GM12864 (cell line): ENCODE data around the gene LPIN1.

Experiments used
- DNase-seq: peaks from one replicate; pipeline ENCODE4 v3.0.0-alpha.2; 2011; ENCODE audit warnings: low read depth
- H3K4me3 ChIP-seq: 2 replicates; pipeline ENCODE4 v1.5.1; 2011; ENCODE audit warnings: mild to moderate bottlenecking, low read depth, low read length, control low read depth
- TF ChIP-seq, protein P1 (sequence below): IDR thresholded peaks from 2 replicates; pipeline ENCODE4 v1.5.1; 2011; ENCODE audit warnings: low read depth, mild to moderate bottlenecking, moderate library complexity, low read length, control low read depth, inconsistent platforms; ENCODE audit errors: missing control alignments

LPIN1 gene

GRCh38 chr2:11764920-11765319 is 18.5 kb downstream of the LPIN1 start:
- TF ChIP-seq, protein P1, sequence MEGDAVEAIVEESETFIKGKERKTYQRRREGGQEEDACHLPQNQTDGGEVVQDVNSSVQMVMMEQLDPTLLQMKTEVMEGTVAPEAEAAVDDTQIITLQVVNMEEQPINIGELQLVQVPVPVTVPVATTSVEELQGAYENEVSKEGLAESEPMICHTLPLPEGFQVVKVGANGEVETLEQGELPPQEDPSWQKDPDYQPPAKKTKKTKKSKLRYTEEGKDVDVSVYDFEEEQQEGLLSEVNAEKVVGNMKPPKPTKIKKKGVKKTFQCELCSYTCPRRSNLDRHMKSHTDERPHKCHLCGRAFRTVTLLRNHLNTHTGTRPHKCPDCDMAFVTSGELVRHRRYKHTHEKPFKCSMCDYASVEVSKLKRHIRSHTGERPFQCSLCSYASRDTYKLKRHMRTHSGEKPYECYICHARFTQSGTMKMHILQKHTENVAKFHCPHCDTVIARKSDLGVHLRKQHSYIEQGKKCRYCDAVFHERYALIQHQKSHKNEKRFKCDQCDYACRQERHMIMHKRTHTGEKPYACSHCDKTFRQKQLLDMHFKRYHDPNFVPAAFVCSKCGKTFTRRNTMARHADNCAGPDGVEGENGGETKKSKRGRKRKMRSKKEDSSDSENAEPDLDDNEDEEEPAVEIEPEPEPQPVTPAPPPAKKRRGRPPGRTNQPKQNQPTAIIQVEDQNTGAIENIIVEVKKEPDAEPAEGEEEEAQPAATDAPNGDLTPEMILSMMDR = no peak
- H3K4me3 ChIP-seq = no peak overlapping the region
- no peak for DNase-seq

GRCh38 chr2:11765501-11765900 is 19.1 kb downstream of the LPIN1 start:
- TF ChIP-seq, protein P1 = no peak
- DNase-seq = no peak
- H3K4me3 ChIP-seq = no peak overlapping the region

- TF ChIP-seq, protein P1 = no peak
- H3K4me3 ChIP-seq = no peak overlapping the region
Measured at GRCh38 chr2:11766016-11766415, 19.6 kb downstream of the LPIN1 start.

GRCh38 chr2:11767779-11768178 is 21.3 kb downstream of the LPIN1 start:
- no peak overlapping the region for H3K4me3 ChIP-seq
- TF ChIP-seq, protein P1 = no peak
- DNase-seq = no peak

More at GRCh38 chr2:11766016-11766415, 19.6 kb downstream of the LPIN1 start:
- no peak for DNase-seq

GRCh38 chr2:11768946-11769345 is 22.5 kb downstream of the LPIN1 start:
- DNase-seq = no peak
- H3K4me3 ChIP-seq = no peak overlapping the region
- TF ChIP-seq, protein P1 = no peak

DNA sequence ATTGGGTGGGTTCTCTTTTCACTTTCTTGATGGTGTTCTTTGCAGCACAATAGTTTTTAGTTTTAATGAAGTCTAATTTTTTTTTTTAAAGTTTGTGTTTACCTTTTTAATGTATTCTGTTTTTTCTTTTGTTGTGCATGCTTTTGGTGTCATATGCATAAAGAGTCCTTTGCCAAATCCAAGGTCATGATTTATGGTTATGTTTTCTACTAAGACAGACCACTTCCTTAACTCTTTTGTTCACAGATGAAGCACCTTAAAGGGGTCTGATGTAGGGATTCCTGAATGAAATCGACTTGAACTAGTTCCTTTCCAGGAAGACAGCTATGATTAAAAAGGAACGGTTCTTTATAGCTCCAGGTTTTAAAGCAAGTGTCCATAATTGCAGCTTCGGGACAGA is 23.1 kb downstream of the LPIN1 start:
- no peak overlapping the region for H3K4me3 ChIP-seq
- TF ChIP-seq, protein P1 = no peak
- no peak for DNase-seq

DNA sequence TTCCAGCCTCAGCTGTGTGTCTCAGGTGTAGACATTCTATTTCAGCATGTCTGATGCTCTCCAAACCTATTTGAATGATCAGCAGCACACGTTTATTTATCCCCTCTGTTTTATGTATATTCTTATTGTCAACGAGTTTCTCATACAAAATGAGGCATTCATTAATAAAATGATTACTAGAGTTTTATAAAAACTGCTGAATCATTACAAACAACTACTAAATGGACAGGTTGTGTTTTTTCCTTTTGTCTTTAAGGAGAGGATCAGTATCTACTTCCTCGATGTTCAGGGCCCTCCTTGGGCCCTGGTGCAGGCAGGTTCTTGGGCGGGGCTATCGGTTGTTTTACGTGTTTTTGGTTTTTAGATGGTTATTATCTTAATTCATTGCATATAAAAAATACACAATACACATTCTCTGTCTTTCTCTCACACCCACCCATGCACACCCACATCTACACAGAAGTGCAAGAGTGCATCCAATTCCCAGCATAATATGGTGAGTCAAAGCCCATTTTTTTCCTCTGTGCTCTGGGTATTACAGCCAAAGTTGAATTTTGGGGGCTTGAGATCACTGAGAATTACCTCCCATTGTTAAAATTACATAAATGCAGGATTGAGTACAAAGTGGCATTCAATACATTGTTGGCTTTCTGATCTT is 24.2 kb downstream of the LPIN1 start:
- no peak overlapping the region for H3K4me3 ChIP-seq
- no peak for DNase-seq
- TF ChIP-seq, protein P1 = no peak
